Thoracic aorta (tissue), 2 donors: ENCODE results near the gene GSTO2. TPM values are rescaled to one million over a fixed set of nuclear protein-coding genes. Genes with fewer than 3 reads are reported as not detected.

Experiments
- ATAC-seq: fragments of 150-250 bp; one replicate; pipeline ENCODE4 v1.8.0; 2017; ENCODE audit warnings: low read depth; ENCODE audit not compliant: insufficient number of reproducible peaks, low FRiP score
- DNase-seq: peaks from one replicate; pipeline ENCODE4 v3.0.0-alpha.2; 2020; ENCODE audit warnings: low spot score
- H3K27ac ChIP-seq, 2 donors: fragments of 200-600 bp; sonication (generic); 1 replicate in 1 of 2; 2 replicates in 1 of 2; pipeline ENCODE4 v1.5.1; 2016; ENCODE audit warnings: mild to moderate bottlenecking in 2 of 2, moderate library complexity in 2 of 2
- H3K27me3 ChIP-seq: fragments of 200-600 bp; sonication (generic); replicated peaks from 2 replicates; pipeline ENCODE4 v1.6.0; 2016; ENCODE audit warnings: mild to moderate bottlenecking; ENCODE audit not compliant: insufficient read depth
- H3K36me3 ChIP-seq: fragments of 200-600 bp; sonication (generic); one replicate; pipeline ENCODE4 v1.5.1; 2016
- H3K4me1 ChIP-seq, 2 donors: fragments of 200-600 bp; sonication (generic); 1 replicate in 1 of 2; 2 replicates in 1 of 2; pipeline versions ENCODE4 v1.5.1 to v1.6.0; 2016; ENCODE audit warnings: low read depth in 2 of 2, mild to moderate bottlenecking in 1 of 2; ENCODE audit not compliant: control insufficient read depth in 1 of 2
- H3K4me3 ChIP-seq: fragments of 200-600 bp; sonication (generic); 2 replicates; pipeline ENCODE4 v1.5.1; 2016; ENCODE audit warnings: mild to moderate bottlenecking
- H3K9me3 ChIP-seq: fragments of 200-600 bp; sonication (generic); 2 replicates; pipeline ENCODE4 v1.5.1; 2016
- CTCF ChIP-seq: fragments of 200-600 bp; sonication (generic); IDR thresholded peaks from one replicate; pipeline ENCODE4 v1.5.1; 2019; ENCODE audit warnings: antibody characterized with exemption
- total RNA-seq, 2 donors: library from RNA; depleted of rRNA; stranded (reverse); fragments of >200 nt; gene quantifications; one replicate each; pipeline versions ENCODE4 v1.1.0 to v1.2.3, GENCODE V29; 2016

Gene GSTO2
- total RNA-seq, 2 donors from 2014 or later, result 2.8 to 3.0 TPM

DNA sequence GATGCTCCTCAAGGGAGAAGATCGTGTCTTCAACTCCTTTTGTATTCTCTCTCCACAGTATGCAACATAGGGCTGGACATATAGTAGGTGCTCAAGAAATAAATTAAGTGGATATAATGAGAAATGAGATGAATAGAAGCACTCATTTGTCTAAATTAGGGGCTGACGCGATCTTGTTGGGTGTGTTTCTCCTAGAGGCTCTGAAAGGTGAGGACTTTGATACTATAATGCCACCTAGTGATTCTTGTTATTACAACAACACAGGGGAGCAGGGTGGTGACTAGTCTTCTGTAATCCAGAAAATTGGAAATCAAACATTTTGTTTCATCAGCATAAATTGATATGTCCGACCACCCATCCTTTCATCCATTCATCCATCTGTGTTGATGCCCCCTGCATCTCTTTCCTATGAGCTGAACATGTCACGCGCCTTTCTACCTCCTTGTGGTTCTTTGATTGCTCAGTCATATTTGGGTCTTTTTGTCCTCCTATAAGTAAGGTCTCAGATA, 81.2 kb downstream of the GSTO2 start:
- no peaks in the 10 kb centered on the region for H3K27me3 ChIP-seq
- peaks cover 5 to 21% of the 10 kb centered on the region in 2 donors for H3K4me1 ChIP-seq
- ATAC-seq (peak; percentile 47), DNase-seq (no peak)
- peak overlapping the region; percentile 52 for H3K4me3 ChIP-seq
- H3K27ac ChIP-seq, result peak overlapping the region in 1 of 2 donors; percentile 17
- no peaks in the 10 kb centered on the region for H3K36me3 ChIP-seq
- H3K9me3 ChIP-seq, result no peaks in the 10 kb centered on the region
- TF ChIP-seq CTCF, result peak; percentile 66

- Histone ChIP-seq H3K36me3 (no peaks in the 10 kb centered on the region), H3K27me3 (no peaks in the 10 kb centered on the region), H3K9me3 (no peaks in the 10 kb centered on the region), H3K4me3 (no peak overlapping the region), H3K4me1 (peaks cover 5 to 21% of the 10 kb centered on the region in 2 donors), H3K27ac (peak overlapping the region in 1 of 2 donors; percentile 8)
- ATAC-seq (no peak), DNase-seq (no peak)
- no peak for TF ChIP-seq CTCF
These were observed 82.2 kb downstream of the GSTO2 start for GRCh38 chr10:104351061-104351702.

- H3K4me1 ChIP-seq, result peaks cover 5 to 21% of the 10 kb centered on the region in 2 donors
- no peak overlapping the region for H3K27ac ChIP-seq
- H3K9me3 ChIP-seq, result no peaks in the 10 kb centered on the region
- no peak for DNase-seq
- H3K36me3 ChIP-seq, result no peaks in the 10 kb centered on the region
- H3K4me3 ChIP-seq, result no peak overlapping the region
- no peaks in the 10 kb centered on the region for H3K27me3 ChIP-seq
- TF ChIP-seq CTCF, result no peak
- ATAC-seq, result no peak
These were observed 82.9 kb downstream of the GSTO2 start for GRCh38 chr10:104351919-104352318.

DNA sequence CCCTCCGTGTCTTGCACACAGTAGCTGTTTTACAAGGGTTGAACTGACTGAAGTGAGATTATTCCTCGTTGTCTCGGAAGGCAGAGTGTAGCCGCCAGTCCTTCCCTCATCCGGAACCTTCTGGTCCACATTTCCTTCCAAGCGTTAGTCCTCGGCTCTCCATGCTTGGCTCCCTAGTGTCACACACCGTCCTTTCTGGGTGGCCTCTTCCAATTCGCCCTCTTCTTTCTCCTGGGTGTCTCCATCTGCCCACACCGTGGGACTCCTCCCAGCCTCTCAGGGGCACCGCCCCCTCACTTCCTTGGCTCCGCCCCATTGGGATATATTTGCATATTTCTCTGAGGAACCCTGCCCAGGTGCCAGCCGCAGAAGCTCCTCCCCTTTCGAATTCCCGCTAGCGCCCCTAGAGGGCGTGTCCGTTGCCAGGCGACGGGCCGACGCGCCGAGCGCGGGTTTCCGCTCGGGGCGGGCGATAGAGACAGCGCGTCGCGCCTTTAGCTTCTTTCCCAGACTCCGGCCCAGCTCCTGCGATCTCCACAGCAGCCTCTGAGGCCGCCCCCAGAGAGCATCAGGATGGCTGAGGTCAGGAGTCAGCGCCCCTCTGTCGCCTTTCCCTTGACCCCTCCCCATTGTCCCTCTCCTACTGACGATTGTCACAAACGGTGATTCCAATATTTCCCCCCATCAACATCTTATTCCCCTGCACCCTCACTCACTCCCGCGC, 84.5 kb downstream of the GSTO2 start, which contains the start of gene CFAP58:
Gene CFAP58, plus strand, starts transcription at position 509 of the 724 bp plus-strand sequence. Its CDS starts 65 bp downstream, at position 574.
- H3K9me3 ChIP-seq, result no peaks in the 10 kb centered on the region
- DNase-seq (peak; percentile 77), ATAC-seq (peak; percentile 79)
- no peaks in the 10 kb centered on the region for H3K36me3 ChIP-seq
- H3K27ac ChIP-seq, result no peak within 1 kb of the TSS
- peak; percentile 51 for TF ChIP-seq CTCF
- H3K4me1 ChIP-seq, result peaks cover 5 to 21% of the 10 kb centered on the region in 2 donors
- no peaks in the 10 kb centered on the region for H3K27me3 ChIP-seq
- peak within 1 kb of the TSS; percentile 74 for H3K4me3 ChIP-seq

Other genes with a start within 250 kb of the GSTO2 start
- under 1 TPM; 0.49 to 0.95 TPM for gene COL17A1, start 183.3 kb upstream of the GSTO2 start, total RNA-seq
- gene SFR1, start 147.0 kb upstream of the GSTO2 start, total RNA-seq, result 1 to 10 TPM; 4.9 to 7.4 TPM
- gene CFAP43, start 36.8 kb upstream of the GSTO2 start, total RNA-seq, result under 1 TPM in 1 of 2 donors, not detected in 1; 0.85 TPM
- 10 to 100 TPM; 68.5 to 96.4 TPM for gene GSTO1, start 14.3 kb upstream of the GSTO2 start, total RNA-seq
- gene ITPRIP, start 69.3 kb downstream of the GSTO2 start, total RNA-seq, result 10 to 100 TPM; 55.6 to 59.2 TPM
- gene CFAP58, start 84.6 kb downstream of the GSTO2 start, total RNA-seq, result under 1 TPM; 0.35 to 0.68 TPM